B cell (primary cell): Measurements from ENCODE around the gene RTN4RL1. TPM values are rescaled to one million over a fixed set of nuclear protein-coding genes. Genes with fewer than 3 reads are reported as not detected.

Experiments used
- ATAC-seq: fragments of 200-7000 bp; cut with Tn5 transposase; one replicate; pipeline ENCODE4 v1.10.0; 2021; ENCODE audit warnings: low read depth, mild to moderate bottlenecking, moderate number of reproducible peaks, moderate library complexity
- CTCF ChIA-PET: fragments of 350-600 bp; sonication (Branson Sonifier 250); formaldehyde crosslinking; loops from one replicate; lab custom pipeline; 2021; ENCODE audit warnings: antibody characterized with exemption, inconsistent platforms; lab: Charles Lee
- POLR2A ChIA-PET: fragments of 350-600 bp; sonication (Branson Sonifier 250); formaldehyde crosslinking; loops from one replicate; lab custom pipeline; 2021; ENCODE audit warnings: antibody characterized with exemption; lab: Charles Lee
- DNase-seq: peaks from one replicate; pipeline ENCODE4 v3.0.0; 2013
- H2AFZ ChIP-seq: 2 replicates; pipeline ENCODE4 v1.6.1; 2012; ENCODE audit warnings: mild to moderate bottlenecking, low read depth, low read length; ENCODE audit not compliant: insufficient read depth, poor library complexity, severe bottlenecking
- H3K27ac ChIP-seq, 2 donors: 1 replicate in 1 of 2; 2 replicates in 1 of 2; pipeline ENCODE4 v1.5.1; 2012 to 2013; ENCODE audit warnings: low read length in 2 of 2, mild to moderate bottlenecking in 2 of 2, moderate library complexity in 1 of 2
- H3K27me3 ChIP-seq, 4 experiments: fragments of 200-600 bp in 1 of 4; sonication (generic) in 1 of 4; replicated peaks in 1 of 4; 1 replicate in 2 of 4; 2 replicates in 2 of 4; pipeline versions ENCODE4 v1.6.1 to v1.7.0; 2013 to 2016; ENCODE audit warnings: low read length in 3 of 4, mild to moderate bottlenecking in 2 of 4, mixed read lengths in 1 of 4, moderate library complexity in 1 of 4; ENCODE audit not compliant: insufficient read depth in 4 of 4, control insufficient read depth in 3 of 4; ENCODE audit errors: control extremely low read depth in 1 of 4
- H3K36me3 ChIP-seq, 2 experiments: replicated peaks in 1 of 2; 1 replicate in 1 of 2; 2 replicates in 1 of 2; pipeline versions ENCODE4 v1.6.1 to v1.7.1; 2013; ENCODE audit warnings: low read length in 1 of 2; ENCODE audit not compliant: insufficient read depth in 2 of 2, control insufficient read depth in 1 of 2; ENCODE audit errors: control extremely low read depth in 1 of 2, extremely low read depth in 1 of 2
- H3K4me1 ChIP-seq, 2 donors: fragments of 200-600 bp in 1 of 2; sonication (generic) in 1 of 2; 1 replicate in 1 of 2; 2 replicates in 1 of 2; pipeline versions ENCODE4 v1.5.1 to v1.6.1; 2013 to 2017; ENCODE audit warnings: low read length in 2 of 2; ENCODE audit not compliant: control insufficient read depth in 2 of 2, insufficient read depth in 2 of 2
- H3K4me2 ChIP-seq: replicated peaks from 2 replicates; pipeline ENCODE3; 2012; ENCODE audit warnings: mild to moderate bottlenecking, low read depth, low read length; ENCODE audit not compliant: poor library complexity, severe bottlenecking
- H3K4me3 ChIP-seq, 5 experiments: fragments of 200-600 bp in 1 of 5; sonication (generic) in 1 of 5; 1 replicate in 3 of 5; 2 replicates in 2 of 5; pipeline versions ENCODE4 v1.5.1 to v1.7.0; 2011 to 2016; ENCODE audit warnings: low read length in 4 of 5, mild to moderate bottlenecking in 4 of 5, low read depth in 2 of 5, control low read depth in 1 of 5, moderate library complexity in 1 of 5; ENCODE audit not compliant: insufficient read depth in 1 of 5; ENCODE audit errors: control extremely low read depth in 1 of 5, extremely low read depth in 1 of 5
- H3K79me2 ChIP-seq: fragments of 200-600 bp; sonication (generic); one replicate; pipeline ENCODE4 v1.6.0; 2016; ENCODE audit warnings: low read length; ENCODE audit not compliant: control insufficient read depth, insufficient read depth
- H3K9ac ChIP-seq: fragments of 200-600 bp; sonication (generic); 2 replicates; pipeline ENCODE4 v1.6.1; 2017; ENCODE audit warnings: mild to moderate bottlenecking, low read length, moderate library complexity
- H3K9me3 ChIP-seq, 3 donors: one replicate each; pipeline versions ENCODE4 v1.6.1 to v1.7.1; 2013; ENCODE audit warnings: low read length in 2 of 3; ENCODE audit not compliant: control insufficient read depth in 2 of 3, insufficient read depth in 1 of 3; ENCODE audit errors: control extremely low read depth in 1 of 3
- H4K20me1 ChIP-seq: 2 replicates; pipeline ENCODE4 v1.6.0; 2012; ENCODE audit warnings: mild to moderate bottlenecking, low read length; ENCODE audit not compliant: insufficient read depth, control insufficient read depth, poor library complexity, severe bottlenecking
- H3K27ac Mint-ChIP-seq: one replicate; pipeline ENCODE4 v1.8.0; 2021; ENCODE audit warnings: mixed read lengths
- H3K27me3 Mint-ChIP-seq: one replicate; pipeline ENCODE4 v1.8.0; 2021; ENCODE audit warnings: mixed read lengths
- H3K4me1 Mint-ChIP-seq: one replicate; pipeline ENCODE4 v1.8.0; 2021; ENCODE audit warnings: mixed read lengths
- H3K4me3 Mint-ChIP-seq: one replicate; pipeline ENCODE4 v1.8.0; 2021; ENCODE audit warnings: mixed read lengths
- H3K9me3 Mint-ChIP-seq: one replicate; pipeline ENCODE4 v1.8.0; 2022; ENCODE audit warnings: mixed read lengths; ENCODE audit not compliant: insufficient read depth
- EZH2 ChIP-seq: IDR thresholded peaks from 2 replicates; pipeline ENCODE4 v1.6.1; 2012; ENCODE audit warnings: borderline replicate concordance, low read depth, mild to moderate bottlenecking, moderate library complexity, low read length; ENCODE audit not compliant: insufficient read depth, poor library complexity, severe bottlenecking
- WGBS: methylation state at CpG from one replicate; pipeline ENCODE4 v1.1.5; 2013; ENCODE audit warnings: missing lambda C conversion rate; ENCODE audit not compliant: insufficient coverage; 5-methylcytosine and 5-hydroxymethylcytosine counted together
- intact Hi-C: fragments of 100-400 bp; cut with micrococcal nuclease; formaldehyde crosslinking; loops from one replicate; pipeline ENCODE4 v1.10.0; 2022
- polyA plus RNA-seq: library from polyadenylated mRNA; depleted of rRNA; stranded (reverse); fragments of >200 nt; gene quantifications from 2 replicates; pipeline ENCODE4 v1.2.3, GENCODE V29; 2012
- total RNA-seq, 2 donors: library from RNA; stranded (reverse); fragments of 120-200 nt in 1 of 2; gene quantifications; 1 replicate in 1 of 2; 2 replicates in 1 of 2; pipeline versions ENCODE4 v1.2.3 to v1.2.4, GENCODE V29; 2013 to 2022
- TF ChIP-seq, protein P1 (sequence below): fragments of 200-600 bp; IDR thresholded peaks from one replicate; pipeline ENCODE4 v1.8.0; 2022; ENCODE audit warnings: antibody characterized with exemption, mild to moderate bottlenecking

RTN4RL1 gene
- total and polyA plus RNA-seq, 2 donors (not counting 1 experiment from before 2014, with no cell fraction given): 0.03 to 0.07 TPM

DNA sequence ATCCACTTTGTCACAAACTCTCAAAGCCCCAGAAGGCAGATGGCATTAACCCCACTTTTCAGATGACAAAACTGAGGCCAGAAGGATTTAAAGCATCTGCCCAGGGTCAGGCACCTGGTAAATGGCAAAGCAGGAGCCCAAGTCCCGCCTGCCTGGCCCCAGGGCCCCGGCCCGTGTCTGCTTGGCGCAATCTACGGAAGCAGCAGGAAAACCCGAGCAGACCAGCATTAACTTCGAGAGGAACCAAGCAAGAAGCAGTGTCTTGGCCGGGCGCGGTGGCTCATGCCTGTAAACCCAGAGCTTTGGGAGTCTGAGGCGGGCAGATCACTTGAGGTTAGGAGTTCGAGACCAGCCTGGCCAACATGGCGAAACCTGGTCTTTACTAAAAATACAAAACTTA is 21.6 kb downstream of the RTN4RL1 start:
- H3K4me3 Mint-ChIP-seq: no peak overlapping the region
- ATAC-seq: no peak
- Histone ChIP-seq H3K9ac (no peak overlapping the region), H3K4me3 (no peak overlapping the region), H4K20me1 (no peaks in the 10 kb centered on the region), H3K27me3 (peaks cover 0 to 17% (median 3%) of the 10 kb centered on the region in 4 experiments), H3K9me3 (peaks cover 0 to 6% (median 0%) of the 10 kb centered on the region in 3 donors), H3K4me2 (no peak overlapping the region), H2AFZ (no peak overlapping the region), H3K36me3 (no peaks in the 10 kb centered on the region), H3K4me1 (no peaks in the 10 kb centered on the region), H3K27ac (no peak overlapping the region), H3K79me2 (no peaks in the 10 kb centered on the region)
- H3K9me3 Mint-ChIP-seq: no peaks in the 10 kb centered on the region
- peaks cover 3% of the 10 kb centered on the region for H3K4me1 Mint-ChIP-seq
- no peak for DNase-seq
- 94% methylated on average over 10 of the region's 13 CpGs for WGBS
- intact Hi-C loops: no loop called here
- peaks cover 21% of the 10 kb centered on the region for H3K27me3 Mint-ChIP-seq
- ChIA-PET POLR2A (no interaction called here), CTCF (no interaction called here)
- no peak for TF ChIP-seq EZH2
- TF ChIP-seq, protein P1, sequence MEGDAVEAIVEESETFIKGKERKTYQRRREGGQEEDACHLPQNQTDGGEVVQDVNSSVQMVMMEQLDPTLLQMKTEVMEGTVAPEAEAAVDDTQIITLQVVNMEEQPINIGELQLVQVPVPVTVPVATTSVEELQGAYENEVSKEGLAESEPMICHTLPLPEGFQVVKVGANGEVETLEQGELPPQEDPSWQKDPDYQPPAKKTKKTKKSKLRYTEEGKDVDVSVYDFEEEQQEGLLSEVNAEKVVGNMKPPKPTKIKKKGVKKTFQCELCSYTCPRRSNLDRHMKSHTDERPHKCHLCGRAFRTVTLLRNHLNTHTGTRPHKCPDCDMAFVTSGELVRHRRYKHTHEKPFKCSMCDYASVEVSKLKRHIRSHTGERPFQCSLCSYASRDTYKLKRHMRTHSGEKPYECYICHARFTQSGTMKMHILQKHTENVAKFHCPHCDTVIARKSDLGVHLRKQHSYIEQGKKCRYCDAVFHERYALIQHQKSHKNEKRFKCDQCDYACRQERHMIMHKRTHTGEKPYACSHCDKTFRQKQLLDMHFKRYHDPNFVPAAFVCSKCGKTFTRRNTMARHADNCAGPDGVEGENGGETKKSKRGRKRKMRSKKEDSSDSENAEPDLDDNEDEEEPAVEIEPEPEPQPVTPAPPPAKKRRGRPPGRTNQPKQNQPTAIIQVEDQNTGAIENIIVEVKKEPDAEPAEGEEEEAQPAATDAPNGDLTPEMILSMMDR: no peak
- no peak overlapping the region for H3K27ac Mint-ChIP-seq

DNA sequence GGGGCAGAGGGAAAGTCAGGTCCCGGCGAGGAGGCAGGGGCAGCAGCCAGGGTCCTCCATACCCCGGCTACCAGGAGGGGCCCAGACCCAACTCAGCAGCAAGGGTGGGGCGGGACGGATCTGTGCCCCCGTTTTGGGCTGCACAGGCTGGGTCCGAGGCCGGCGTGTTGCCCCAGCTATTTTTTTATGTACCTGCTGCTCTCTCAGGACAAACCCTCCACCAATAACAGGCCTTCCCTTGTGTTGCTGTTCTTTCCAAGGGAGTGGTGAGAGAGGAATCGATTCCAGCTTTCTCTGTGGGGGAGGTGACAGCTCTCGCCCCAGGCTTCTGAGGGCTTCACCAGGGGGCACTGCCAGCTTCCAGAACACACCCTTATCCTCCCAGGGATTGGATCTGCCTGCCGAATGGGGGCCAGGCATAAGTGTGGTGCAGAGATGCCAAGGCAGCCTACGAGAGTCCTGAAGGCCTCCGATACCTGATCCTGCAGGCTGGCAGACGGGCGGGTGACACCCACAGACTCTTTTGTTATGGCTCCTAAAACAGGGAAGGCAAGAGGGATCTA is 22.3 kb downstream of the RTN4RL1 start:
- no peak overlapping the region for H3K9ac ChIP-seq
- no peak overlapping the region for H3K4me2 ChIP-seq
- H3K27ac ChIP-seq: no peak overlapping the region
- Mint-ChIP-seq H3K27ac (no peak overlapping the region), H3K9me3 (no peaks in the 10 kb centered on the region), H3K4me3 (no peak overlapping the region), H3K27me3 (peaks cover 19% of the 10 kb centered on the region), H3K4me1 (peaks cover 3% of the 10 kb centered on the region)
- POLR2A ChIA-PET: no interaction called here
- peaks cover 0 to 6% (median 0%) of the 10 kb centered on the region in 3 donors for H3K9me3 ChIP-seq
- intact Hi-C loops: no loop called here
- no peak overlapping the region for H3K4me3 ChIP-seq
- WGBS: 85% methylated on average over 10 of the region's 16 CpGs
- DNase-seq (no peak), ATAC-seq (no peak)
- no peaks in the 10 kb centered on the region for H3K36me3 ChIP-seq
- peaks cover 0 to 17% (median 3%) of the 10 kb centered on the region in 4 experiments for H3K27me3 ChIP-seq
- no peak overlapping the region for H2AFZ ChIP-seq
- no peaks in the 10 kb centered on the region for H3K4me1 ChIP-seq
- TF ChIP-seq EZH2: no peak
- TF ChIP-seq, protein P1: no peak
- no peaks in the 10 kb centered on the region for H4K20me1 ChIP-seq
- CTCF ChIA-PET: no interaction called here
- H3K79me2 ChIP-seq: no peaks in the 10 kb centered on the region
